ENCODE measurements around the gene GP1BB. TPM values are rescaled to one million over a fixed set of nuclear protein-coding genes. Genes with fewer than 3 reads are reported as not detected.

The GP1BB gene
- total and polyA plus RNA-seq, 2 of the 4 experiments (the other 2 are of a cell fraction): 0.18 to 1.5 TPM

DNA sequence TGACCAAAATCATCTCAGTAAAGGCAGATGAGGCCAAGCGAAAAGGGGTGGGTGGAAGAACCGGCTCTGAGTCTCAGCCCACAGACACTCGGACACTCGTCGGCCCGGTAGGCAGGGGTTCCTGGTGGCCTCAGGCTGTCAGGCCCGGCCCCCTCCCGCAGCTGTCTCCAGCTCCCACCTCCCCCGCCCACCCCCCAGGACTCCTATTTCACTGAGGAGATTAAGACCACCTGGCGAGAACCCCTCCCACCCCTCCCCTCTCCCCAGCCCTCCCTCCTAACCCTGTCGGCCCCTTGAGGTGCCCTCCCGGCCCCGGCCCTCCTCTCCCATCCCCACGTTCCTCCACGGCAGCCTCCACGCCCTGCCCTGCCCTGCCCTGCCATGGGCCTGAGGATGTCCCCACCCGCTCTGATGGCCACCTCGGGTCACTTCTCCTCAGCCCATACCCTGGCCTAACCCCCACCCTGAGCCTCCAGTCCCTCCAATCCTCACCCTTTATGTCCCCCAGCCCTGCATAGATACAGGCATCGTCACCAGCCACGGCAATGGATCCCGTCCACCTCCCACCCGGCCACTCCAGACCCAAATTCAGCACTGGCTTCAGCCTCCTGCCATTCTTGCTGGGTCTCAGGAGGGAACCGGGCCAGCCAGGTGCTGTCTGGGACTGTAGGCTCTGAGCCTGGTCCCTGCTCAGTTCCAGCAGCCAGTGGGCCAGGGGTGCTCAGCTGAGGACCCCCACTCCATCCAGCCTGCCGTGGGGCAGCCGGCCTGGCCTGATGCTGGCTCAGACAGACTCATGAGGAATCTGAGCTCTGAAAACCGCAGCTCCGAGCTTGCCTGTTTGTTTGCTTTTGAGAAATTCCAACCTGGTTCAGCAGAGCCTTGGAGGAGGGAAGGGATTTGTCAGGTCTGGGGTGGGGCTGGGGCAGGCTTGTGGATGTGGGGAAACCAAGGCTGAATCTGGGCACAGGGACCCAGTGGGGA is 27.5 kb downstream of the GP1BB start:
- CTCF ChIA-PET: interaction anchor here (1.0 kb wide), 1 partner anchor 159 kb away, joined by 4 read pairs; no protein-coding TSS in a partner anchor
- in situ Hi-C loops (cut with MboI; ENCODE audit: low sequenced_read_pairs): no loop called here
- peak; percentile 93 for ATAC-seq (ENCODE audit: low read depth)

More for the DNA sequence above, 27.5 kb downstream of the GP1BB start:
- H2AFZ ChIP-seq (replicated peaks; ENCODE audit: low read length, poor library complexity): peak overlapping the region; percentile 84
- peak; percentile 76 for DNase-seq
- H2BK20ac ChIP-seq (ENCODE audit: low read depth, low read length): peak overlapping the region; percentile 86; the same call in 1 of the 2 replicates
- peaks cover 9% of the 10 kb centered on the region for H3K4me1 ChIP-seq (ENCODE audit: control insufficient read depth, insufficient read depth, low read length)
- no peaks in the 10 kb centered on the region for H3K9me3 ChIP-seq (ENCODE audit: control insufficient read depth, insufficient read depth, low read length)
- no peak overlapping the region; the same call in 2 of the 3 replicates for H2BK15ac ChIP-seq (ENCODE audit: low read depth, low read length)
- H3K36me3 ChIP-seq (ENCODE audit: control insufficient read depth, insufficient read depth, low read length): no peaks in the 10 kb centered on the region
- H3K79me1 ChIP-seq (ENCODE audit: low read depth in 1 of 2, low read length in 2 of 2): no peaks in the 10 kb centered on the region
- no peak overlapping the region for H3K23ac ChIP-seq (ENCODE audit: low read depth, low read length)
- peaks cover 48% of the 10 kb centered on the region for H3K27me3 ChIP-seq (ENCODE audit: control insufficient read depth, insufficient read depth, low read length)
- H3K18ac ChIP-seq (ENCODE audit: low read depth, low read length): 0 out of 2 replicates have a peak overlapping the region, but pooled peaks have one; percentile 12
- dilution Hi-C loops (cut with HindIII; ENCODE audit: low sequenced_read_pairs, unreplicated experiment): no loop called here
- WGBS, 2 experiments (ENCODE audit: extremely low coverage in 2 of 2, insufficient read length in 1 of 2): 43% methylated on average over 13 of the region's 27 CpGs; no CpG with 5 or more reads in 1 of the 2 experiments
- H3K56ac ChIP-seq (ENCODE audit: extremely low read depth, insufficient read depth, low read length): no peak overlapping the region
- 0 out of 2 replicates have a peak, but pooled peaks cover under 1% of the 10 kb centered on the region for H4K20me1 ChIP-seq (ENCODE audit: insufficient read depth, low read length)
- H4K8ac ChIP-seq (ENCODE audit: low read depth in 2 of 2, low read length in 2 of 2): peak overlapping the region in 1 of 2 experiments; percentile 49; a peak in 1 of 4 replicates
- peak overlapping the region; percentile 75 for H3K4ac ChIP-seq (ENCODE audit: low read depth, low read length)
- no peak overlapping the region for H3K9ac ChIP-seq (ENCODE audit: low read depth, low read length)
- H3K14ac ChIP-seq (replicated peaks; ENCODE audit: low read depth, low read length): peak overlapping the region; percentile 37
- peak; percentile 10; the same call in 1 of the 2 replicates for TF ChIP-seq MAZ (IDR thresholded peaks at IDR 0.05; ENCODE audit: borderline replicate concordance, low read depth, low read length)
- no peak for TF ChIP-seq NFE2L2 (IDR thresholded peaks at IDR 0.05; ENCODE audit: low read depth, low read length)
- H2BK5ac ChIP-seq (ENCODE audit: low read depth, low read length, poor library complexity, severe bottlenecking): peak overlapping the region; percentile 51
- no peak overlapping the region for H3K4me3 ChIP-seq (ENCODE audit: insufficient read depth, low read depth, low read length)
- H2AK9ac ChIP-seq (replicated peaks; ENCODE audit: low read depth, low read length, poor library complexity): peak overlapping the region; percentile 91
- H3K9me1 ChIP-seq (ENCODE audit: insufficient read depth, low read length): peaks cover 5% of the 10 kb centered on the region
- POLR2A ChIA-PET (ENCODE audit: unreplicated experiment): no interaction called here
- no TSS peak for BruUV-seq (replicated peaks)
- peak overlapping the region; percentile 74 for H2AK5ac ChIP-seq (ENCODE audit: low read depth, low read length)
- no peak overlapping the region for H3K27ac ChIP-seq (ENCODE audit: insufficient read depth, low read length)
- intact Hi-C loops (cut with micrococcal nuclease): no loop called here
- H3K4me2 ChIP-seq (ENCODE audit: low read depth, low read length): 0 out of 2 replicates have a peak overlapping the region, but pooled peaks have one; percentile 34
- H4K5ac ChIP-seq (ENCODE audit: low read depth, low read length): 0 out of 2 replicates have a peak overlapping the region, but pooled peaks have one; percentile 15
- peak overlapping the region; percentile 86 for H2BK120ac ChIP-seq (ENCODE audit: low read depth, low read length)
- H4K91ac ChIP-seq (ENCODE audit: insufficient read depth, low read depth, low read length): peak overlapping the region; percentile 80

Data from IMR-90 (cell line).